Ovary (tissue), 9 donors: Measurements from ENCODE around the gene PKN2. TPM values are rescaled to one million over a fixed set of nuclear protein-coding genes. Genes with fewer than 3 reads are reported as not detected.
"Not testable (repeated sequence)": the region's sequence is repeated elsewhere in the genome, so short reads cannot be mapped to it uniquely, and the experiment has no call there.

Source experiments
- DNase-seq, 5 donors: peaks; one replicate each; pipeline ENCODE4 v3.0.0-alpha.2; 2019 to 2020
- H3K27ac ChIP-seq, 2 donors: fragments of 200-600 bp; one replicate each; pipeline versions ENCODE4 v1.5.1 to v1.8.0; 2019 to 2022
- H3K27me3 ChIP-seq: fragments of 200-600 bp; one replicate; pipeline ENCODE4 v1.8.0; 2022
- H3K36me3 ChIP-seq: fragments of 200-600 bp; sonication (generic); one replicate; pipeline ENCODE4 v1.5.1; 2019
- H3K4me1 ChIP-seq: one replicate; pipeline ENCODE4 v1.8.1; 2013; ENCODE audit warnings: mild to moderate bottlenecking, moderate library complexity; ENCODE audit not compliant: insufficient read depth
- H3K4me3 ChIP-seq: fragments of 200-600 bp; sonication (generic); one replicate; pipeline ENCODE4 v1.5.1; 2017
- H3K9me3 ChIP-seq, 2 donors: fragments of 200-600 bp in 1 of 2; sonication (generic) in 1 of 2; one replicate each; pipeline versions ENCODE4 v1.5.1 to v1.8.1; 2013 to 2019; ENCODE audit warnings: mild to moderate bottlenecking in 1 of 2, moderate library complexity in 1 of 2
- CTCF ChIP-seq, 3 donors: fragments of 450-650 bp in 2 of 3; fragments of 200-600 bp in 1 of 3; IDR thresholded peaks; one replicate each; pipeline versions ENCODE4 v1.5.1 to v1.8.0; 2016 to 2022; ENCODE audit warnings: antibody characterized with exemption in 3 of 3, mild to moderate bottlenecking in 1 of 3
- EP300 ChIP-seq: sonication (generic); formaldehyde crosslinking; IDR thresholded peaks from one replicate; pipeline ENCODE4 v1.6.1; 2017; ENCODE audit warnings: antibody characterized with exemption
- POLR2A ChIP-seq: fragments of 450-650 bp; IDR thresholded peaks from one replicate; pipeline ENCODE4 v1.6.1; 2017; ENCODE audit warnings: antibody characterized with exemption, mild to moderate bottlenecking, moderate library complexity
- WGBS, 3 donors: extraction: QIAGEN DNeasy Blood & Tissue Kit in 1 of 3; methylation state at CpG; one replicate each; pipeline versions ENCODE4 v1.1.5 to v1.1.7; 2013 to 2017; 5-methylcytosine and 5-hydroxymethylcytosine counted together
- intact Hi-C, 4 donors: fragments of 100-400 bp; cut with DNase I; formaldehyde crosslinking; loops; one replicate each; pipeline versions ENCODE4 v1.11.0 to v1.15.1; 2022 to 2023
- polyA plus RNA-seq, 2 donors: library from polyadenylated mRNA; stranded (reverse); fragments of 200-250 nt in 1 of 2; fragments of 350-450 nt in 1 of 2; fragmentation: Illumina TruSeq in 1 of 2; extraction: RNeasy Lipid Tissue Mini Kit (QIAGEN cat#74804) in 1 of 2; gene quantifications; one replicate each; pipeline ENCODE4 v1.2.3, GENCODE V29; 2013 to 2014
- total RNA-seq, 7 donors: library from RNA; depleted of rRNA in 2 of 7; stranded (reverse); fragments of >200 nt in 2 of 7; fragmentation: NEBNext Ultra II Directional in 3 of 7; extraction: Animal tissue kit (Norgen Biotek cat#: 25700) in 3 of 7; gene quantifications; one replicate each; pipeline versions ENCODE4 v1.1.0 to v1.2.4, GENCODE V29; 2016 to 2023
- donor health status: DM: no; HTN: no; CAD: no; lungs with moderate emphysema.
- donor health status: DM: no; HTN: no; CAD: no.
- donor health status: Bipolar disorder and iron deficiency.
- donor health status: DM: yes; HTN: yes; CAD: no.
- donor health status: DM: no; HTN: no; CAD: no.
- donor health status: DM: yes; HTN: yes; CAD: no.

Gene PKN2
- total and polyA plus RNA-seq, 9 donors: 17.8 to 58.9 (median 48.6) TPM

- intact Hi-C loops: no loop called here
- H3K27ac ChIP-seq: no peak overlapping the region
- DNase-seq: no peak
- H3K36me3 ChIP-seq: no peaks in the 10 kb centered on the region
- 75 to 81% (median 81%) methylated on average over 2 of the region's 2 CpGs for WGBS, 3 donors
- H3K9me3 ChIP-seq: no peaks in the 10 kb centered on the region
- H3K4me3 ChIP-seq: no peak overlapping the region
- no peaks in the 10 kb centered on the region for H3K27me3 ChIP-seq
- H3K4me1 ChIP-seq: no peaks in the 10 kb centered on the region
- no peak for TF ChIP-seq CTCF (IDR thresholded peaks at IDR 0.05)
- no peak for TF ChIP-seq POLR2A
- no peak for TF ChIP-seq EP300
Observed at GRCh38 chr1:88802950-88803349, 118.9 kb downstream of the PKN2 start.

GRCh38 chr1:88803444-88803843 is 119.4 kb downstream of the PKN2 start:
- H3K36me3 ChIP-seq: no peaks in the 10 kb centered on the region
- 96 to 98% (median 97%) methylated on average over 5 of the region's 5 CpGs for WGBS, 3 donors
- TF ChIP-seq POLR2A: no peak
- TF ChIP-seq EP300: no peak
- no peak for TF ChIP-seq CTCF (IDR thresholded peaks at IDR 0.05)
- H3K9me3 ChIP-seq: no peaks in the 10 kb centered on the region
- no peak overlapping the region for H3K4me3 ChIP-seq
- intact Hi-C loops: no loop called here
- DNase-seq: no peak
- H3K4me1 ChIP-seq: no peaks in the 10 kb centered on the region
- no peak overlapping the region for H3K27ac ChIP-seq
- H3K27me3 ChIP-seq: no peaks in the 10 kb centered on the region

GRCh38 chr1:88812366-88812765 is 128.3 kb downstream of the PKN2 start:
- TF ChIP-seq EP300 (no peak), POLR2A (no peak), CTCF (IDR thresholded peaks at IDR 0.05) (no peak)
- intact Hi-C loops: no loop called here
- no peaks in the 10 kb centered on the region for H3K36me3 ChIP-seq
- no peak overlapping the region for H3K4me3 ChIP-seq
- H3K4me1 ChIP-seq: no peaks in the 10 kb centered on the region
- no peak for DNase-seq
- H3K27ac ChIP-seq: no peak overlapping the region
- H3K27me3 ChIP-seq: no peaks in the 10 kb centered on the region
- H3K9me3 ChIP-seq: no peaks in the 10 kb centered on the region

GRCh38 chr1:88813471-88813870 is 129.4 kb downstream of the PKN2 start:
- Histone ChIP-seq H3K4me1 (no peaks in the 10 kb centered on the region), H3K4me3 (no peak overlapping the region), H3K9me3 (no peaks in the 10 kb centered on the region), H3K27ac (no peak overlapping the region), H3K27me3 (no peaks in the 10 kb centered on the region), H3K36me3 (no peaks in the 10 kb centered on the region)
- intact Hi-C loops: no loop called here
- TF ChIP-seq CTCF (IDR thresholded peaks at IDR 0.05) (no peak), EP300 (no peak), POLR2A (no peak)
- no peak for DNase-seq
- WGBS, 3 donors: 87 to 93% (median 88%) methylated on average over 1 of the region's 1 CpG

GRCh38 chr1:88819642-88820041 is 135.6 kb downstream of the PKN2 start:
- intact Hi-C loops, H3K27ac ChIP-seq, H3K27me3 ChIP-seq, H3K9me3 ChIP-seq, H3K4me3 ChIP-seq, H3K4me1 ChIP-seq, H3K36me3 ChIP-seq, DNase-seq: not testable (repeated sequence)
- 97 to 98% (median 97%) methylated on average over 3 of the region's 3 CpGs for WGBS, 3 donors
